ENCODE measurements around the gene KDF1. TPM values are rescaled to one million over a fixed set of nuclear protein-coding genes. Genes with fewer than 3 reads are reported as not detected.

Gene KDF1
- total and polyA plus RNA-seq, 12 donors: 0.15 to 0.26 (median 0.22) TPM; not detected in 7

GRCh38 chr1:26970810-26971209 lies 10.5 kb upstream of the KDF1 start:
- Histone ChIP-seq H3K9me3 (no peaks in the 10 kb centered on the region), H3K36me3 (no peaks in the 10 kb centered on the region), H3K4me3 (no peak overlapping the region), H3K27ac (no peak overlapping the region), H3K4me1 (no peaks in the 10 kb centered on the region), H3K27me3 (peaks cover 0 to 27% (median 9%) of the 10 kb centered on the region in 7 donors)
- no peak for TF ChIP-seq CTCF (IDR thresholded peaks at IDR 0.05)
- WGBS, 2 donors: 56 to 60% methylated on average over 7 of the region's 7 CpGs
- DNase-seq (no peak), ATAC-seq (no peak)
- intact Hi-C loops (cut with DNase I): no loop called here

- ATAC-seq (no peak), DNase-seq (no peak)
- no peak overlapping the region for H3K27ac ChIP-seq
- intact Hi-C loops (cut with DNase I): loop anchor here in 3 of 10 donors (2.0 to 10.0 kb wide), 2 partner anchors 19 to 129 kb away; no protein-coding TSS in a partner anchor
- 88 to 92% methylated on average over 9 of the region's 9 CpGs for WGBS, 2 donors
- no peak for TF ChIP-seq CTCF (IDR thresholded peaks at IDR 0.05)
- no peak overlapping the region for H3K4me3 ChIP-seq
- H3K9me3 ChIP-seq: no peaks in the 10 kb centered on the region
- peaks cover 0 to 55% (median 20%) of the 10 kb centered on the region in 7 donors for H3K27me3 ChIP-seq
- H3K36me3 ChIP-seq: no peaks in the 10 kb centered on the region
- no peaks in the 10 kb centered on the region for H3K4me1 ChIP-seq
These were observed 5.4 kb upstream of the KDF1 start for GRCh38 chr1:26965628-26966027.

- ATAC-seq (no peak), DNase-seq (no peak)
- H3K4me3 ChIP-seq: no peak overlapping the region
- intact Hi-C loops (cut with DNase I): loop anchor here in 2 of 10 donors (10.0 kb wide), 1 partner anchor 130 kb away; no protein-coding TSS in a partner anchor
- H3K4me1 ChIP-seq: peaks cover 0 to 3% (median under 1%) of the 10 kb centered on the region in 9 donors
- H3K9me3 ChIP-seq: no peaks in the 10 kb centered on the region
- H3K27me3 ChIP-seq: peaks cover 2 to 59% (median 23%) of the 10 kb centered on the region in 7 donors
- H3K36me3 ChIP-seq: no peaks in the 10 kb centered on the region
- TF ChIP-seq CTCF (IDR thresholded peaks at IDR 0.05): no peak
- H3K27ac ChIP-seq: no peak overlapping the region
- WGBS, 2 donors: 90 to 92% methylated on average over 6 of the region's 6 CpGs
These were observed 4.9 kb upstream of the KDF1 start for GRCh38 chr1:26965213-26965612.

- no peaks in the 10 kb centered on the region for H3K36me3 ChIP-seq
- ATAC-seq (no peak), DNase-seq (no peak)
- TF ChIP-seq CTCF (IDR thresholded peaks at IDR 0.05): no peak
- peaks cover 0 to 12% (median 10%) of the 10 kb centered on the region in 9 donors for H3K4me1 ChIP-seq
- no peak overlapping the region for H3K27ac ChIP-seq
- no peak overlapping the region for H3K4me3 ChIP-seq
- peaks cover 0 to 3% (median 0%) of the 10 kb centered on the region in 11 donors for H3K9me3 ChIP-seq
- peaks cover 14 to 79% (median 47%) of the 10 kb centered on the region in 7 donors for H3K27me3 ChIP-seq
- 55 to 67% methylated on average over 3 of the region's 3 CpGs for WGBS, 2 donors
- intact Hi-C loops (cut with DNase I): loop anchor here in 2 of 10 donors (10.0 kb wide), 1 partner anchor 133 kb away; no protein-coding TSS in a partner anchor
These were observed 1.6 kb upstream of the KDF1 start for GRCh38 chr1:26961826-26962225.

All from heart right ventricle (tissue), 16 donors.